Activated effector memory CD4-positive, alpha-beta T cell treated with Interleukin-2 at 50 U/mL for 16 hours (primary cell): ENCODE measurements around the gene UCP2.

ENCODE experiments used
- DNase-seq: peaks from one replicate; pipeline ENCODE4 v3.0.0-alpha.2; 2020

Gene UCP2, protein sequence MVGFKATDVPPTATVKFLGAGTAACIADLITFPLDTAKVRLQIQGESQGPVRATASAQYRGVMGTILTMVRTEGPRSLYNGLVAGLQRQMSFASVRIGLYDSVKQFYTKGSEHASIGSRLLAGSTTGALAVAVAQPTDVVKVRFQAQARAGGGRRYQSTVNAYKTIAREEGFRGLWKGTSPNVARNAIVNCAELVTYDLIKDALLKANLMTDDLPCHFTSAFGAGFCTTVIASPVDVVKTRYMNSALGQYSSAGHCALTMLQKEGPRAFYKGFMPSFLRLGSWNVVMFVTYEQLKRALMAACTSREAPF

DNA sequence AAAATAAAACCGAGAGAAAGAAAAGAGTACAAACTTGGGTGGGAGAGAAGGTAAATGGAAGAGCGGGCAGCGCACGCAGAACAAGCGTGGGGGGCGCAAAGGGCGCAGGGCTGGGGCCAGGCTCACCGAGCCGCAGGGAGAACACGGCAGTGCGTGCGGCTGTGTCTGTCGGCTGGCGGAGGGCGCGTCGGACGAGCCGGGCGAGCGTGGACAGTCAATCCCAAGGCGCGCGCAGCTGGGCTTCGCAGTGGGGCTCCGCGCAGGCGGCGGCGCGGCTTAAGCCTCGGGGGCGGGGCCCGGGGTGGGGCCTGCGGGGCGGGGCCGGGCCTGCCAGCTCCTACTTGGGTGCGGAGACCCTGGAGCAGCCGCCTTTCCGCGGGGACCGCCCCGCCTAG, at the start of gene UCP2:
Gene UCP2 (minus strand): TSS at position 249 of the 395 bp plus-strand sequence. CDS start 4,465 bp downstream, outside the sequence.
- DNase-seq = peak; percentile 80

DNA sequence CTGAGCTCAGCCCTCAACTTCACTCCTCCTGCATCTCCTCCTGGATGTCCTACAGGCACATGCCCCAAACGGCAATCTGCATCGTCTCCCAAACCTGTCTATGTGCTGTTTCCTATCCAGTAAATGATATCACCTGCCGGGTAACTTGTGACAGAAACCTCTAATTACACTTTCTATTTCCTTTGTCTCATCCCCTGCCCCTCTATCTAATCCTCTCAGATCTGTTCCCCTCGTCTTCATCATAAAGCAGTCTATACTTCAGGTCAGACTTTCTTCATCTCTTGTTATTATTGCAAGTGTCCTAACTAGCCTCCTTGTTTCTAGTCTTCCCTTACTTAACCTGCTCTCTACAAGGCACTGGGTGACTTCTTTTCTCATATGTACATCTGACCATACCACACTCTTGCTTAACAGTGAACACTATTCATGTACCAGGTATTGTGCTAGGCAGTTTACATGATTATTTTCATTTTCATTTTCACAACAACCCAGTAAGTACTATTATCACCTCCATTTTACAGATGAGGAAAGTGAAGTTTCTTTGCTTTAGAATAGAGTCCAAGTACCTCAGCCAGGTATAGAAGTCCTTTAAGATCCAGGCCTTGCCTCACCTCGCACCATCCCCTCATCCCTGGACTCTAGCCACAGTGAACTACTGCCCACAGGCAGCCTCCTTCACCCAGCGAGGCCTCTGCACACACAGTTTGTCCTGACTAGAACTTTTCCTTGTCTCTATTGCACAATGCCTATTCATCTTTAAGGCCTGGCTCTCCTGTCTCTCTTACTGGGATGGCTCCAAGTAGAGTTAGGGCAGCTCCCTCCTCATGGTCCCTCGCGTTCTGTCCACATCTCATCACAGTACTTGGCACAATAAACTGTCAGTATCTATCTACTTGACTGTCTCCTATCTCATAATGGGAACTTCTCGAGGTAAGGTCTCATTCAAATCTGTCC, 48.4 kb upstream of the UCP2 start:
- DNase-seq = no peak

DNA sequence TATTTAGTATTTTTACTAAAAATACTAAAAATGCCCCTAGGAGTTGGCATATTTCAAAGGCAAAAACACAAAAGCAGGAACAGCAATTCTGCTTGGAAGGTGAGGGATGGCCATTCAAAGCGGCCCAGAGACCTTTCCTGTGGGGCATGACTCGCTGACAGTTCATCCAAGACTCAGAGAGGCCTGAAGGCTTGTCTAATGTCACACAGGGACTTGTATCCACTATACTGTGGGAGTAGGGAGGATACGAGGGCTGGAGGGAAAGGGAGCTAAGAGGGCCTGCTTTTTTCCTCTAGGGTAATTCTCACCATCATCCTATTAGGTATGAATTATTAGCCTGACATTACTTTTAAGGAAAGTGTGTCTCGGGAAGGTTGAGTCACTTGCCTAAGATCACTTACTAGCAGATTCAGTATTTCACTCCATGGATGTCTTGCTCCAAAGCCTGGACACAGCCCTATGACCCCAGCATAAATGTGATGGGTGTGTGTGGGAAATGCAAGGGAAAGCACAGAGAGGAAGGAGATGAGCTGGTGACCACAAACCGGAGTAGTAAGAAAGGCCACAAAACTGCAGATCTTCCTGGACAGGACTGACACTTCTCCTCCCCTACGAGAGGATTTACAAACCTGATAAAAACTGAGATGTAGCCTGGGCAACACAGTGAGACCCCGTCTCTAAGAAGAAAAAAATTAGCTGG, 43.0 kb upstream of the UCP2 start:
- DNase-seq = no peak

DNA sequence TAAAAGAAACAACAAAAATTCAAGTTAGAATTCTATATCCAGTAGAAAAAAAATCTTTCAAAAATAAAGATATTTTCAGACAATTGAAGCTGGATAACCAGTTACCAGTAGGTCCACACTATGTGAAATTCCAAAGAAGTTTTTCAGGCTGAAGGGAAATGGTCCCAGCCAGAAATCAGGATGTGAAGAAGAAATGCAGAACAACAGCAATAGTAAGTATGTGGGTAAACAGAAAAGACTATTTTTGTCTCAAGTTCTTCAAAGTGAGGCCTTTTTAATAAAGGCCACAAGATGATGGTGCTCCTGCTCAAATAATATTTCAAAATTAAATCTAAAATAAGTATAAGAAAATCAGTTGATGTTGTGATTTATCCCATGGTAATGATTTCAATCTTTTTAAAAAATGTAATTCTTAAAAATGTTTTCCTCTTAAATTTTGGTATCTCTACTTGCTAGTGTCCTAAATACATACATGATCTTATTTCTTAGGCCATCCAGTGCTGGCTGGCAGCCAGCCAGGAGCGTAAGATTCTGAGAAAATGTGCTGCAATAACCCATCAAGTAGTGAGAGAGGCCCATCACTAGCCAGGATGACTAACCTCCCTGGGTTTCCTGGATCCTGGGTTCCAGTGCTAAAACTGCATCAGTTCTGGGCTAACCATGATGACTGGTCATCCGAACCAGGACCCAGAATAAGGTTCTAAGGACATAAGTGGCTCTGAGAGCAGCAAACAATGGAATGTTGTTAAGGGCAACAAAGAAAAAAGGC, 41.8 kb upstream of the UCP2 start:
- DNase-seq = no peak

DNA sequence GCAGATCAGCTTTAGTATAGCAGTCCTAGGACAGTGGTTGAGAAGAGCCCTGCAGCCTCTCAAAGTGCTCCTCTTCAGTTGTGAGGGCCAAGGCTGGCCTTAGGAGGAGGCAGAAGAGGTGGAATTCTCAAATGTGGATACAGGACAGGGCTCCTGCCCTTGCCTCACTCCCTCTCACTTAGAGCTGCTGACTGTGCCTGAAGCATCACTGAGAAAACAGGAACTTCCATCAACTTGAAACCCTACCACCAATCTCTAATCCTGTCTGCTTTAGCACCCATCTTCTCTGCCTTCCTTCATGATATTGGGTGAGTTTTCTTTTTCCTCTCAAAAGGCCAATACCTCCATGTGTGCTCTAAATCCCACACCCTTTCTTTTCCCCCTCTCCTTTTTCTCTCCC, 40.6 kb upstream of the UCP2 start:
- no peak for DNase-seq

DNA sequence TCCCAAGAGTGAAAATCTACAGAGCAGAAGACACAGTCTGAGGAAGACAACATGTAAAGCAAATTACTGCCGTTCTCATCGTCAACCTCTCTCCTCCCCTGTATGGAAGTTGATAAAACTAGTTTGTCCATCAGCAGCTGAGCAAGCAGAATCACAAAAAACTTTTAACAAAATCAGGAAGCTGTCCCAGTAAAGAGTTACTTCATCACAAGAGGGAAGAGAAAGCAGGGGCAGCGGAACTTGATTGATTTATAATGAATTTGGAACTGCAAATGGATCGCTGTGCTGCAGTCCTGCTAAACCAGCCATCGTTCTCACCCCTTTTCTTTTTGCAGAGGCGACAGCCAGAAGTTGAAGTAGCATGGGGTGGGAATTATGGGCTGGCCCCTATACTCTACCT, 39.9 kb upstream of the UCP2 start:
- no peak for DNase-seq

DNA sequence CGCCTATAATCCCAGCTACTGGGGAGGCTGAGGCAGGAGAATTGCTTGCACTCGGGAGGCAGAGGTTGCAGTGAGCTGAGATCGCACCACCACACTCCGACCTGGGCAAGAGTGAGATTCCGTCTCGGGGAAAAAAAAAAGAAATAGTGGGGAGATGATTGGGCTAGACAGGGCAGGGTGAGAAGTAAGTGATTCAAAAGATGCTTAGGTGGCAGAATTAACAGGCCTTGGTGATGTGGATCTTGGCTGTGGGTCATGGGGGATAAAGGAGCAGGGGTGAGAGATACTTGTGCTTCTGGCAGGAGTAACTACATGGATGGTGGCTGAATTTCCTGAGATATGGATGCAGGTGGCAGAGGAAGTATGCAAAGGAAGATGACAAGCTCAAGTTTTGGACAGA, 39.4 kb upstream of the UCP2 start:
- no peak for DNase-seq

DNA sequence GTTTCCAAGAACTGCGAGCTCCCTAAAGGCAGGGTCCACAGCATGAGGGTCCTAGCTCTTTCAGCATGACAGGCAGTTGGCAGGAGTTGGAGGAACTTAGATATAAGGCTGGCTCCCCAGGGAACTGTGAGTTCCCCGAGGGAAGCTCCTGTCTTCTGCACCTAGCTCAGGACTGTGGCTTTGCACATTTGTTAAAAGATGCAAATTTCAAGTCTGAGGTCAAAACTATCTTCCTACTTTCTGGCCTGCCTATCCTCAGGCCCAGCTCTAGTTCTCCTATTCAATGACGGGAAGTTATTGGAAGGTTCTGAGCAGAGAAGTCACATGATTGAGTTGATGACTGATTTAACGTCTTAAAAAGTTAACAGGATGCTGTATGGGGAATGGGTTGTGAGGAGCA, 37.9 kb upstream of the UCP2 start:
- DNase-seq = no peak

DNA sequence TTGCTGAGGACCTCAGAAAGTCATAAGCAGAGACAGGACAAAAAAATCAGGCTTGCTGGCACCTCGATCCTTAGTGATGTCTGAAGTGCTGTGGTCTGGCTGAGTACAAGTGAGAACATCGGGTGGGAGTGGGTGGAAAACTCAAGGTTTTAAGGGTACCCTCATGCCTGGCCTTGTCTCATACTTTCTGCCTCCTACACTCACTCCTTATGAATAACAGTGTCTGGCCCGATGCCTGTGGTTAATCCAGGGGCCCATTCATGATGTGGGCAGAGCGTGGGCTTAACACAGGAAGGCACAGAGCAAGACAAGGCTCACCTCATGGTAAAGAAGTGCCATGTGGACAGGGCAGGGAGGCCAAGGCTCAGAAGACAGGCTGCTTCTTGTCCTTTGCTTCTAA, 37.2 kb upstream of the UCP2 start:
- DNase-seq = no peak

DNA sequence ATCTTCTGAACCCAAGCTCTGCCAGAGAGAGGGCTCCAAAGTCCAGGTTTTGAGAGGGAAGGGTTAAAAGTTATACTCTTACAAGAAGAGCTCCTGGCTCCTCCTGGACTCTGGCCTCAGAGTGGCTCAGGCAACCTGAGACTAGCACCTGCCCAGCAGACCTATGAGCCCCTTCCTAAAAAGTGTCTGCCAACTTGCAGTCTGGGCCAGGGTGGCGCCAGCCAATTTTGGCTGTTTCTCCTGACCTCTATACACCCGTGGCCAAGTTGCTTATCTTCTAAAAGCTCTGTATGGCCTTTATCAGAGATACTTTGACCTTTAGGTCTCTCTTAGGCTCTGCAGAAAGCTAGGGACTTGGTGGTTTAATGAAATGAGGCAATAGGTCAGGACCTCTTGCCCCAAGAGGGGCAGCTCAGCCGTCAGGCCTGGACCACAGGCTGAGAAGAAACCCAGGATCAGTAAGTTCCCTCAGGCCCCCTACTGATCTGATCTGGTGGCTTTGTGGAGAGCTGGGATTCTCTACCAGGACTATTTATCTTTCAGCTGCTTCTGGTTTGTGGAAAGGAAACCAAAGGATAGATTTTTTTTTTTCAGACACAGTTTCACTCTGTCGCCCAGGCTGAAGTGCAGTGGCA, 36.6 kb upstream of the UCP2 start:
- no peak for DNase-seq

DNA sequence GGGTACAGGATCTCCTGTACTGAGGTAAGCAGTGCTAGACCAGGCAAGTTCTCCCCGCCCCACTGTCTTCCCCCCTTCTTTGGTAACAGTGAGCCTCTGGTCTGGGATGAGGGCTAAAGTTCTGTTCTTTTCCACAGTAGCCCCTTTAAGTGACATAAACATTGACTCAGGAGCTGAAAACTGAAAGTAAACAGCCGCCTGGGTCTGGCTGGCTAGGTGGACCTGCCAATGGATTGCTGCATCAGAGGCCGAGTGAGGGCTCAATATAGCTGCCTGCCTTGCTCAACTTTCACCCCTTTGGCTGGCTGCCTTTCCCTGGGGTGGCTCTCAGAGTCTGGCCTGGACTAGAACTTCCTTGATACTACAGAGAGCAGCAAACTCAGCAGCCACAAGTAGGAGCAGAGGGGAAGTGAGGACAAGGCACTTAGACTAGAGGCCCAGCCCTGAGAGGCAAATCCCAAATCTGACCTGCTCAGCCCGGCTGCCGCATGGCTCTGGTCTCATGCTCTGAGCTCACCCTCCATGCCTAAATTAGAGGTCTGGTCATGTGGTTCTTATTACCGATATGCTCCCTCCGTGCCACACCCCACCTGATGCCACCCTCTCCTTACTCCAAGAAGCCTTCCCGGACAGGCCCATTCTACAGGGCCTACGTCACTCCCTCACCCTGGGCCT, 35.8 kb upstream of the UCP2 start:
- no peak for DNase-seq

DNA sequence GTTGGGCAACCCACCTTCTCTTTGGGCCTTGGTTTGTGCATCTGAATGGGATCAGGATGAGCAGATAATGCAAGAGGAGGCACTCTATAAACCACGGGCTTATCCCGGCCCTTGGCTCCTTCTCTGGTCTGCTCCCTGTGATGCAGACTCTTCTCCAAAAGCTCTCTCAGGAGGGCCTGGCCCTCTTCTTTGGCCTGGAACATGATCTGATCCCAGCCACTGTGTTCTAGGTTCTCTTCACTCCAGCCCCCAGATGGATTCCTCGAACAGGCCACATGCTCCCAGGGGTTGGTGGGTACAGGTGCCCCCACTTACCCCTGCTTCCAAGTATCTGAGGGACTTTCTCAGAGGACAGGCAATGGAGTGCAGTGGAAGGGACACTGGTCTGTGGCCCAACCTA, 35.0 kb upstream of the UCP2 start:
- no peak for DNase-seq

DNA sequence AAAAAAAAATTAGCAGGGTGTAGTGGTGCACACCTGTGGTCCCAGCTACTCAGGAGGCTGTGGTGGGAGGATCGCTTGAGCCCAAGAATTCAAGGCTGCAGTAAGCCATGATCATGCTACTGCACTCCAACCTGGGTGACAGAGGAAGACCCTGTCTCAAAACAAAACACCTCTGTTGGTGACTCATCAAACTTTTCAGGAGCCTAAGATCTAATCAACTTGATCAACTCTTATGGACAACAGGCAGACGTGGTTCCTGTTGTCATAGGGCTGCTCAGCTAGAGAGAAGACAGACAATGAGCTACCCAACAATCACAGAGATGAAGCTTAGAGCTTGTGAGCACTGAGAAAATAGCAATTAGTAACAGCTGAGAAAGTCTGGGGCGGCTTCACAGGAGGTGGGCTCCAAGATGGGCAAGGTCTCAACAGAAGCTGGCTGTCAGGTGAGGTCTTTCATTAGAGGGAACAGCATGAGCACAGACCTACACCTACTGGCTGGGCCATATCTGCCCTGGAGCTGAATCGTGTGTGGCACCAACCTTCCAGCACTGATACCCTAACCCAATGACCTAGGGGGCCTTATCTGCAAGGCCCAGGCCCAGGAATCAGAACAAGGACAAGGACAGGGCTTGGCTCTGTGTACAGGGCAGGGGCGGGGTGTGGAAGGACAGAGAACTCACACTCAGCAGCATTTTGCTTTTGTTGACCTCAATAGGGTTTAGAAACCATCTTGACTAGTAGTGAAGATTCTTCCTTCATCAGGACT, 33.5 kb upstream of the UCP2 start:
- no peak for DNase-seq

DNA sequence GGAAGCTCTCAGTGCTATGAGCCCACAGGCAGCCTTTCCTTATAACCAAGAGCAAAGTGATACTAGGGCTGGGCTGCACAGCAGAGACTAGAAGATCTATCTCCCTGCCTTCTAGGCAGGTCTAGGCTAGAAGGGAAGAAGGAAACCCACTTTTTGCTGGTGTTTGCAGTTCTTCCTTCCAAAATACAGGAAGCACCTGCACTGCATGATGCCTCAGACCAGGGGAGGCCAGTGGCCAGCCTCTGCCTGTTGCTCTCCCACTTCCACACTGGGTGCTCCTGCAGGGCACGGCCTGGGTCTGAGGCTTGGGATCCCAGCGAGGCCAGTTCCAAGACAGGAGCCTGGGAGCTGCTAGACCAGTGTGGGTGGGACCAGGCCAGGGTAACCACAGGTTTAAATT, 32.2 kb upstream of the UCP2 start:
- DNase-seq = no peak

DNA sequence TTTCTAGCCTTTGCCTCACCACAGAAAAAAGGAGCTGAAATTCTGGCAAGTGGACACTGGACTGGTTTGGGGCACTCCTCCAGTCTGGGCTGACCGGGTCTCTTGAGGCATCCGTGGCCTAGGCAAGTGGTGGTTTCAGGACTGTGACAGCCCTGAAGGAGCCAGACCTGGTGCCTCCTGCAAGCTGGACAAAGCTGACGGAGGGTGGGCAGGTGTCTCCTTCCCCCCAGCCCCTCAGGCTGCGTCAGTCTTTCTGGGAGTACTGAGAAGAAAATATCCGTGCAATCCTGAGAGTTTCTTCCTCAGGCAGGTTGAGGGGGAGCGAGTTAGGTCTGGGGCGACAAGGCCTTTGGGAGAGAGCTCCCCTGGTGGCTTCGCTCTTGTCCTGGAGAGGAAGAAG, 30.5 kb upstream of the UCP2 start:
- DNase-seq = no peak

DNA sequence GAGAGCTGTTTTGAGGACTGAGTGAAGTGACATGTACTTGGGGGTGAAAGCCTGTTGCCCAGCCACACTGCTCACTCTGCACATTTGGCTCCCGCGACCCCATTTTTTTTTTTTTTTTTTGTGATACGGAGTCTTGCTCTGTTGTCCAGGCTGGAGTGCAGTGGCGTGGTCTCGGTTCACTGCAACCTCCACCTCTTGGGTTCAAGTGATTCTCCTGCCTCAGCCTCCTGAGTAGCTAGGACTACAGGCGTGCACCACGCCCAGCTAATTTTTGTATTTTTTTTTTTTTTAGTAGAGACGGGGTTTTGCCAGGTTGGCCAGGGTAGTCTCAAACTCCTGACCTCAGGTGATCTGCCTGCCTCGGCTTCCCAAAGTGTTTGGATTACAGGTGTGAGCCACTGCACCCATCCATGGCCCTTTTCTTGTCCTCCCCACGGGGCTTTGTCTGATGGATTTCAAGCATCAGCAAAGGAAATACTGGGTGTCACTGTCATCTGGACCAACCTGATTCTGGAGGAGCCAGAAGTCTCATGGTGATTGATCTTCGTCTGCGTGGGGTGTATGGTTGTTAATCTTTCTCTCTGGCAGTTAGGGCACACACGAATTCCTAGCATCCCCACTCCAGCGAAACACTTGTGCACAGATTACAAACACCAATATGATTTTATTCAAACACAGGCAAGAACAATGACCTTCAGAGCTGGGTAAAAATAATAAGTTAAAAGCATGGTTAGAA, 29.6 kb upstream of the UCP2 start:
- no peak for DNase-seq

DNA sequence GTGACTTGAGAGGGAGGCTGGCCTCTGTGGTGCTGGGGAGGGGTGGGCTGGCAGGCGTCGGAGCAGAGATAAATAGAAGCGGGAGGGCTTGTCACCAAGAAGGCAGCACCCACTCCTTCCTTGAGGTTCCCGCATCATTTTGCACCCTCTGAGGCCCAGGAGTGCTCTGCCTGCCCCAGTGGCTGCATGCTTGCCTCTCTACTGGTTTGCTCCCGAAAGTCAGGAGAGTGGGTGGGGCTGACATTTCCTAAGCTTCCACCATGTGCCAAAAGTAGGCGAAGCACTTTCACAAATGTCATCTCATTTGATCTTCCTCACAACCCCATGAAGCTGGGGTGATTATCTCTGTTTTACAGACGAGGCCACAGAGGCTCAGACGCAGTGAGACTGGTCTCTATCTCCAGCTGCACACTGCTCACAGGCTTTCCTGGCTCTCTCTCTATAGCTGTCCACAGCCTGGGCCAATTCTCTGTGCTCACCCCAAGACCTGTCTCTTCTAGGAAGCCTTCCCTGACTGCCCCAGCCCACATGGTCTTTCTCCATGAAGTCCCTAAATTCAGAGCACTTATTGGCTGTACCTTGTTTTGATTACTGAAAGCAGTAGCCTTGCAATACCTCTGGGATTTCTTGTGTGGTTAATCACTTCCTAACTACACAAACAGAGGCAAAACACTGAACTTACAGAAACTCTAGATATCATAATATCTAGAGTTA, 28.9 kb upstream of the UCP2 start:
- DNase-seq = no peak

DNA sequence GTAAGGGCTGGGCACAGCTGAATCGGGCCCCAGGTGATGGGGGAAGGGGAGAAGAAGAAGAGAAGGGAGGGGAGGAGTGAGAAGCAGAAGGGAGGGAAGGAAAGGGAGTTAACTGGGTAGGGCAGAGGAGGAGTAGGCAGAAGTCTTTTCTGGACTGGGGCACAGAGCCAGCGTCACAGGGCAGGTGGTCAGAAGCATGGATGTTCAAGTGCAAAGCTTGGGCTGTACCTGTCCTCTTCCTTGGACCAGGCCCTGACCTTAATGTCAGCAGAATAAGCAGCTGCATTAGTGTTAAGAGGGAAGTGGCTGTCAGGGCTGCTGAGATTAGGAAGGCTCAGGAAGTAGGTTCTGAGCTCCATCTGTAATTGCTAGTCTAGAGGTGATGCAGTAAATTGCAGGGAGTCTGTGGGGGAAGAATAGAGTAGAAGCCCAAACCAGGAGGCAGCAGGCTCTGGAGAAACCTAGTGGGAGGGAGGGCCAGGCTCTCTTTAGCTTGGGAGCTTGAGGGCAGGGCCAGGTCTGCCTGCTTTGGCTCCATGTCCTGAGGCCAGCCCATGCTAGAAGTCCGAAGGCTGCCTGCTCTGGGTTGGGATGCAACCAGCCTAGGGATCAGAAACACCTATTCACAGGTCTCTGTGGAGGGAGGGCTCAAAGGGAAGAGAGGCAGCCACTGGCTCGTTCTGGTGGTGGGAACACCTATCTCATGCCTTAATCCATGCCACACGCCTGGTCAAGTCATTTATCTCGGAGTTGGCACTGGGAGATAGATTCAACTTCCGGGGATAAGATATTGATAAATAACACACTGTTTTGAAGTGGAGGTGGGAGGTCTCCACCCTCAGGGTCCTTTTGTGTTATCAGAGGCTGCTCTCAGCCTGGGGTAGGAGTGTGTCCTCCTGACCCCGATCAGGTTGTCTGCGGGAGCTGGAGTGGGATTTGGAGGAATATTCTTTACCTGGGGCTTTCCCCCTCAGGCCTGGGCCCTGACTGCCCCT, 28.0 kb upstream of the UCP2 start:
- DNase-seq = no peak
